HepG2 (cell line): ENCODE results near the gene LGR6. TPM values are rescaled to one million over a fixed set of nuclear protein-coding genes. Genes with fewer than 3 reads are reported as not detected.

ENCODE experiments used
- ATAC-seq: fragments of 200-7000 bp; cut with Tn5 transposase; 3 replicates; pipeline ENCODE4 v1.9.1; 2020; ENCODE audit warnings: mild to moderate bottlenecking, moderate library complexity
- BruUV-seq: library from RNA; stranded (reverse); fragments of 400-500 nt; replicated peaks from 2 replicates; lab custom pipeline; 2021; lab: Mats Ljungman, UMichigan
- CTCF ChIA-PET: fragments of 300-600 bp; formaldehyde crosslinking; extraction: SDS; loops from one replicate; lab custom pipeline; 2021; ENCODE audit warnings: low total read pairs, inconsistent platforms, low intra/inter-chr PET ratio; lab: Yijun Ruan, JAX
- POLR2A ChIA-PET: fragments of 350-600 bp; sonication (Branson Sonifier 250); formaldehyde crosslinking; loops from one replicate; lab custom pipeline; 2020; ENCODE audit warnings: antibody characterized with exemption, inconsistent platforms; lab: Yijun Ruan, JAX
- DNase-seq: peaks from one replicate; pipeline ENCODE4 v3.0.0-alpha.2; 2015; ENCODE audit warnings: low spot score
- FAIRE-seq: peaks from 3 replicates; lab custom pipeline; 2011; peaks lifted over from hg19 to GRCh38; lab: Jason Lieb, UNC
- H2AFZ ChIP-seq: one replicate; pipeline ENCODE4 v1.6.1; 2011; ENCODE audit warnings: low read length, inconsistent platforms
- H3K27ac ChIP-seq: fragments of 300-600 bp; 3 replicates; pipeline ENCODE4 v1.8.0; 2011; ENCODE audit warnings: mixed run types, mild to moderate bottlenecking, mixed read lengths, low read length, inconsistent platforms; ENCODE audit not compliant: insufficient read depth; ENCODE audit errors: extremely low read length
- H3K27me3 ChIP-seq, 2 experiments: fragments of 200-600 bp in 1 of 2; 2 replicates in 1 of 2; 3 replicates in 1 of 2; pipeline versions ENCODE4 v1.6.0 to v1.8.0; 2011; ENCODE audit warnings: low read length in 2 of 2, mild to moderate bottlenecking in 2 of 2, moderate library complexity in 2 of 2, inconsistent platforms in 1 of 2; ENCODE audit not compliant: insufficient read depth in 2 of 2, control insufficient read depth in 1 of 2
- H3K36me3 ChIP-seq, 2 experiments: fragments of 200-600 bp in 1 of 2; replicated peaks in 1 of 2; 2 replicates in 1 of 2; 3 replicates in 1 of 2; pipeline versions ENCODE4 v1.5.1 to v1.8.0; 2011; ENCODE audit warnings: low read length in 2 of 2, inconsistent platforms in 1 of 2; ENCODE audit not compliant: insufficient read depth in 2 of 2, control insufficient read depth in 1 of 2
- H3K4me1 ChIP-seq: 2 replicates; pipeline ENCODE4 v1.5.1; 2012; ENCODE audit warnings: low read length, inconsistent platforms; ENCODE audit not compliant: insufficient read depth
- H3K4me2 ChIP-seq: 2 replicates; pipeline ENCODE4 v1.6.0; 2011; ENCODE audit warnings: low read depth, low read length, inconsistent platforms
- H3K4me3 ChIP-seq, 3 experiments: fragments of 200-600 bp in 1 of 3; sonication (generic), shearing (Covaris generic) in 1 of 3; replicated peaks in 1 of 3; 2 replicates each; pipeline ENCODE4 v1.5.1; 2011 to 2016; ENCODE audit warnings: low read length in 3 of 3, inconsistent platforms in 2 of 3, low read depth in 2 of 3, mild to moderate bottlenecking in 2 of 3, control low read depth in 1 of 3, mixed read lengths in 1 of 3; ENCODE audit not compliant: insufficient read depth in 1 of 3
- H3K79me2 ChIP-seq: one replicate; pipeline ENCODE4 v1.6.1; 2011; ENCODE audit warnings: low read length, inconsistent platforms; ENCODE audit not compliant: insufficient read depth
- H3K9ac ChIP-seq: 2 replicates; pipeline ENCODE4 v1.6.0; 2011; ENCODE audit warnings: mild to moderate bottlenecking, low read depth, low read length, inconsistent platforms; ENCODE audit not compliant: insufficient read depth
- H3K9me3 ChIP-seq: 2 replicates; pipeline ENCODE4 v1.5.1; 2012; ENCODE audit warnings: mild to moderate bottlenecking, low read length
- H4K20me1 ChIP-seq: 2 replicates; pipeline ENCODE4 v1.6.0; 2011; ENCODE audit warnings: inconsistent platforms, mild to moderate bottlenecking, low read length, moderate library complexity; ENCODE audit not compliant: insufficient read depth
- ARNT2 ChIP-seq: sonication (generic); formaldehyde crosslinking; IDR thresholded peaks from 2 replicates; pipeline ENCODE4 v1.8.0; 2022; ENCODE audit warnings: mild to moderate bottlenecking, low read depth, missing genetic modification reagents, moderate library complexity
- FOXJ3 ChIP-seq: sonication (generic); formaldehyde crosslinking; IDR thresholded peaks from 2 replicates; pipeline ENCODE4 v1.4.0; 2020; ENCODE audit warnings: missing genetic modification reagents, mild to moderate bottlenecking, borderline replicate concordance
- HIVEP1 ChIP-seq: sonication (generic); formaldehyde crosslinking; IDR thresholded peaks from 2 replicates; pipeline ENCODE4 v1.4.0; 2020; ENCODE audit warnings: mild to moderate bottlenecking, missing genetic modification reagents
- ONECUT2 ChIP-seq: sonication (generic); formaldehyde crosslinking; IDR thresholded peaks from 2 replicates; pipeline ENCODE4 v1.4.0; 2020; ENCODE audit warnings: missing genetic modification reagents
- SMC3 ChIP-seq: IDR thresholded peaks from 2 replicates; pipeline ENCODE4 v1.6.1; 2011; ENCODE audit warnings: low read length, improper control_type of control experiment
- TAF15 ChIP-seq: fragments of 200-400 bp; formaldehyde crosslinking; IDR thresholded peaks from one replicate; pipeline ENCODE4 v1.6.1; 2018; ENCODE audit warnings: mild to moderate bottlenecking, low read depth, low read length; ENCODE audit not compliant: poor library complexity, severe bottlenecking
- ZFY ChIP-seq: sonication (generic); formaldehyde crosslinking; IDR thresholded peaks from 2 replicates; pipeline ENCODE4 v1.4.0; 2020; ENCODE audit warnings: missing genetic modification reagents
- ZNF343 ChIP-seq: sonication (generic); formaldehyde crosslinking; IDR thresholded peaks from 2 replicates; pipeline ENCODE4 v1.4.0; 2020; ENCODE audit warnings: mild to moderate bottlenecking, missing genetic modification reagents
- ZNF570 ChIP-seq: sonication (generic); formaldehyde crosslinking; IDR thresholded peaks from 2 replicates; pipeline ENCODE4 v1.4.0; 2020; ENCODE audit warnings: mild to moderate bottlenecking, missing genetic modification reagents, borderline replicate concordance
- ZNF777 ChIP-seq: sonication (generic); formaldehyde crosslinking; IDR thresholded peaks from 2 replicates; pipeline ENCODE4 v1.4.0; 2020; ENCODE audit warnings: missing genetic modification reagents
- WGBS: methylation state at CpG from one replicate; pipeline ENCODE4 v1.1.6; 2017; ENCODE audit warnings: low lambda C conversion rate; 5-methylcytosine and 5-hydroxymethylcytosine counted together
- in situ Hi-C: cut with HindIII; loops from 2 replicates; pipeline ENCODE4 v1.10.0; 2017; ENCODE audit warnings: low pct_unique_long_range_greater_than_20kb; ENCODE audit not compliant: extremely low pct_ligation_motif_present
- intact Hi-C: fragments of 100-400 bp; cut with micrococcal nuclease; formaldehyde crosslinking; loops from one replicate; pipeline ENCODE4 v1.10.0; 2022; ENCODE audit not compliant: unreplicated experiment
- polyA plus RNA-seq, 8 experiments: library from polyadenylated mRNA; depleted of rRNA in 3 of 8; stranded (reverse) in 7 of 8; unstranded in 1 of 8; fragments of >200 nt; fragmentation: Illumina TruSeq in 4 of 8; extraction: Trizol in 4 of 8; gene quantifications; 2 replicates each; pipeline versions ENCODE4 v1.2.1 to v1.2.3, GENCODE V29; 2011 to 2016; ENCODE audit warnings: low read depth in 4 of 8, missing spikeins in 1 of 8, mixed read lengths in 1 of 8; ENCODE audit not compliant: insufficient read depth in 1 of 8
- total RNA-seq, 5 experiments: library from RNA; depleted of rRNA; stranded (reverse); fragments of >200 nt; fragmentation: Illumina TruSeq; extraction: Trizol; gene quantifications; 2 replicates each; pipeline ENCODE4 v1.2.3, GENCODE V29; 2016; ENCODE audit warnings: low read depth in 1 of 5
- TF ChIP-seq, protein P1 (sequence below): sonication (generic); formaldehyde crosslinking; IDR thresholded peaks from 2 replicates; pipeline ENCODE4 v1.5.0; 2020; ENCODE audit warnings: mild to moderate bottlenecking, missing genetic modification reagents, moderate library complexity
- TF ChIP-seq, protein P2 (sequence below): sonication (generic); formaldehyde crosslinking; IDR thresholded peaks from 2 replicates; pipeline ENCODE4 v1.4.0; 2020; ENCODE audit warnings: missing genetic modification reagents
- TF ChIP-seq, protein P3 (sequence below): sonication (generic); formaldehyde crosslinking; IDR thresholded peaks from 2 replicates; pipeline ENCODE4 v1.5.0; 2020; ENCODE audit warnings: mild to moderate bottlenecking, missing genetic modification reagents

The LGR6 gene
- total and polyA plus RNA-seq, 2 of the 13 experiments (the other 11 are each of a cell fraction or from before 2014, with no cell fraction given), result 0.07 TPM; not detected in 1

DNA sequence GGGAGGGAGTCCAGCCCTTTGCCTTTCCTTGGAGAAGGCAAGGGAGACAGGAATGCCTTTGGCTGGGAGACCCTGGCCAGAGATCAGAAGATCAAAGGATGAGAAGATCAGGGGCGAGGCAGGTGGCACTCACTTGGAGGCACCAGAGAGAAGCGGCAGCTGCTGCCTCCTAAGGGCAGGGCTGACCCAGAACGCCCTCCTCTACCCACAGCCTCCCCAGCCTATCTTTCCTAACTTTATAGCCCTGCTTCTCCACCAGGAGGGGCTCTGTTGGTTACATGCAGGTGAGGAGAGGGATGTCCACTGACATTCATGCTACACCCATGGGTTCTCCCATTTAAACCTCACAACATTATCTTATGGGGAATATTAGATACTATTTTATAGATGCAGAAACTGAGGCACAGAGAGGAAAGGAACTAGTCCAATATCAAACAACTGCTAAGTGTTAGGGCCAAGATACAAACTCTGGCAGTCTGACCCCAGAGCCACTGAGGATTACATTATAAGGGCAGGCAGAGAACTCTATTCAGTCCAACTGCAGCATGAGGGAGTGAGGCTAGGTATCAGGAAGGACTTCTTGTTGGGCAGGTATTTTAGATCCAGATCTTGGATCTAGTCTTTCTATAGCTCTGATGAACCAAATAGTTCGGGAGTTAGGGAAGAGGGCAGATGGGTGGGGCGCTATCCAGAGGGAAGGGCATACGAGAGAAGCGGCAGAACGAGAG, 19.9 kb downstream of the LGR6 start:
- no TSS peak for BruUV-seq
- Histone ChIP-seq H3K4me2 (no peak overlapping the region), H3K27ac (no peak overlapping the region), H3K9ac (no peak overlapping the region), H3K27me3 (peaks cover 1 to 47% of the 10 kb centered on the region in 2 experiments; a peak in 4 of 5 replicates), H4K20me1 (no peaks in the 10 kb centered on the region), H3K4me1 (peaks cover 6% of the 10 kb centered on the region; the same call in 1 of the 2 replicates), H3K36me3 (no peaks in the 10 kb centered on the region), H3K4me3 (peak overlapping the region in 1 of 3 experiments; percentile 15; a peak in 1 of 6 replicates), H2AFZ (no peak overlapping the region), H3K9me3 (no peaks in the 10 kb centered on the region), H3K79me2 (no peaks in the 10 kb centered on the region)
- intact Hi-C loops (no loop called here), in situ Hi-C loops (no loop called here)
- peak; percentile 51 for FAIRE-seq
- ChIA-PET CTCF (no interaction called here), POLR2A (no interaction called here)
- 24% methylated on average over 8 of the region's 8 CpGs for WGBS
- peak; percentile 89 for ATAC-seq
- DNase-seq, result no peak
- TF ChIP-seq SMC3, result 0 out of 2 replicates have a peak, but pooled peaks have one; percentile 15
- TF ChIP-seq, protein P1, sequence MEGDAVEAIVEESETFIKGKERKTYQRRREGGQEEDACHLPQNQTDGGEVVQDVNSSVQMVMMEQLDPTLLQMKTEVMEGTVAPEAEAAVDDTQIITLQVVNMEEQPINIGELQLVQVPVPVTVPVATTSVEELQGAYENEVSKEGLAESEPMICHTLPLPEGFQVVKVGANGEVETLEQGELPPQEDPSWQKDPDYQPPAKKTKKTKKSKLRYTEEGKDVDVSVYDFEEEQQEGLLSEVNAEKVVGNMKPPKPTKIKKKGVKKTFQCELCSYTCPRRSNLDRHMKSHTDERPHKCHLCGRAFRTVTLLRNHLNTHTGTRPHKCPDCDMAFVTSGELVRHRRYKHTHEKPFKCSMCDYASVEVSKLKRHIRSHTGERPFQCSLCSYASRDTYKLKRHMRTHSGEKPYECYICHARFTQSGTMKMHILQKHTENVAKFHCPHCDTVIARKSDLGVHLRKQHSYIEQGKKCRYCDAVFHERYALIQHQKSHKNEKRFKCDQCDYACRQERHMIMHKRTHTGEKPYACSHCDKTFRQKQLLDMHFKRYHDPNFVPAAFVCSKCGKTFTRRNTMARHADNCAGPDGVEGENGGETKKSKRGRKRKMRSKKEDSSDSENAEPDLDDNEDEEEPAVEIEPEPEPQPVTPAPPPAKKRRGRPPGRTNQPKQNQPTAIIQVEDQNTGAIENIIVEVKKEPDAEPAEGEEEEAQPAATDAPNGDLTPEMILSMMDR, result peak; percentile 42; the same call in 1 of the 2 replicates
- no peak for TF ChIP-seq ARNT2 (CRISPR knock-in tag)
- TF ChIP-seq TAF15, result no peak
- no peak for TF ChIP-seq ZNF570 (CRISPR knock-in tag)
- TF ChIP-seq FOXJ3 (CRISPR knock-in tag), result no peak
- TF ChIP-seq, protein P2, sequence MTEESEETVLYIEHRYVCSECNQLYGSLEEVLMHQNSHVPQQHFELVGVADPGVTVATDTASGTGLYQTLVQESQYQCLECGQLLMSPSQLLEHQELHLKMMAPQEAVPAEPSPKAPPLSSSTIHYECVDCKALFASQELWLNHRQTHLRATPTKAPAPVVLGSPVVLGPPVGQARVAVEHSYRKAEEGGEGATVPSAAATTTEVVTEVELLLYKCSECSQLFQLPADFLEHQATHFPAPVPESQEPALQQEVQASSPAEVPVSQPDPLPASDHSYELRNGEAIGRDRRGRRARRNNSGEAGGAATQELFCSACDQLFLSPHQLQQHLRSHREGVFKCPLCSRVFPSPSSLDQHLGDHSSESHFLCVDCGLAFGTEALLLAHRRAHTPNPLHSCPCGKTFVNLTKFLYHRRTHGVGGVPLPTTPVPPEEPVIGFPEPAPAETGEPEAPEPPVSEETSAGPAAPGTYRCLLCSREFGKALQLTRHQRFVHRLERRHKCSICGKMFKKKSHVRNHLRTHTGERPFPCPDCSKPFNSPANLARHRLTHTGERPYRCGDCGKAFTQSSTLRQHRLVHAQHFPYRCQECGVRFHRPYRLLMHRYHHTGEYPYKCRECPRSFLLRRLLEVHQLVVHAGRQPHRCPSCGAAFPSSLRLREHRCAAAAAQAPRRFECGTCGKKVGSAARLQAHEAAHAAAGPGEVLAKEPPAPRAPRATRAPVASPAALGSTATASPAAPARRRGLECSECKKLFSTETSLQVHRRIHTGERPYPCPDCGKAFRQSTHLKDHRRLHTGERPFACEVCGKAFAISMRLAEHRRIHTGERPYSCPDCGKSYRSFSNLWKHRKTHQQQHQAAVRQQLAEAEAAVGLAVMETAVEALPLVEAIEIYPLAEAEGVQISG (CRISPR knock-in tag), result peak; percentile 93
- TF ChIP-seq, protein P3, sequence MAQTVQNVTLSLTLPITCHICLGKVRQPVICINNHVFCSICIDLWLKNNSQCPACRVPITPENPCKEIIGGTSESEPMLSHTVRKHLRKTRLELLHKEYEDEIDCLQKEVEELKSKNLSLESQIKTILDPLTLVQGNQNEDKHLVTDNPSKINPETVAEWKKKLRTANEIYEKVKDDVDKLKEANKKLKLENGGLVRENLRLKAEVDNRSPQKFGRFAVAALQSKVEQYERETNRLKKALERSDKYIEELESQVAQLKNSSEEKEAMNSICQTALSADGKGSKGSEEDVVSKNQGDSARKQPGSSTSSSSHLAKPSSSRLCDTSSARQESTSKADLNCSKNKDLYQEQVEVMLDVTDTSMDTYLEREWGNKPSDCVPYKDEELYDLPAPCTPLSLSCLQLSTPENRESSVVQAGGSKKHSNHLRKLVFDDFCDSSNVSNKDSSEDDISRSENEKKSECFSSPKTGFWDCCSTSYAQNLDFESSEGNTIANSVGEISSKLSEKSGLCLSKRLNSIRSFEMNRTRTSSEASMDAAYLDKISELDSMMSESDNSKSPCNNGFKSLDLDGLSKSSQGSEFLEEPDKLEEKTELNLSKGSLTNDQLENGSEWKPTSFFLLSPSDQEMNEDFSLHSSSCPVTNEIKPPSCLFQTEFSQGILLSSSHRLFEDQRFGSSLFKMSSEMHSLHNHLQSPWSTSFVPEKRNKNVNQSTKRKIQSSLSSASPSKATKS (CRISPR knock-in tag), result no peak
- TF ChIP-seq ZNF777 (CRISPR knock-in tag), result no peak
- TF ChIP-seq ZFY (CRISPR knock-in tag), result no peak
- TF ChIP-seq ZNF343 (CRISPR knock-in tag), result no peak
- TF ChIP-seq HIVEP1, result no peak
- TF ChIP-seq ONECUT2 (CRISPR knock-in tag), result no peak
